Peyer's patch (tissue), 4 donors: ENCODE data around the gene DLGAP1. TPM values are rescaled to one million over a fixed set of nuclear protein-coding genes. Genes with fewer than 3 reads are reported as not detected.

Experiments used
- DNase-seq, 3 donors: peaks; one replicate each; pipeline ENCODE4 v3.0.0-alpha.2; 2017 to 2019
- H3K27ac ChIP-seq, 4 donors: fragments of 200-600 bp; sonication (generic); one replicate each; pipeline ENCODE4 v1.5.1; 2016 to 2019
- H3K27me3 ChIP-seq, 2 donors: fragments of 200-600 bp; sonication (generic); one replicate each; pipeline ENCODE4 v1.5.1; 2019
- H3K36me3 ChIP-seq, 3 donors: fragments of 200-600 bp; sonication (generic); one replicate each; pipeline ENCODE4 v1.5.1; 2016 to 2019
- H3K4me1 ChIP-seq, 4 donors: fragments of 200-600 bp; sonication (generic); one replicate each; pipeline ENCODE4 v1.5.1; 2016 to 2019
- H3K4me3 ChIP-seq, 4 donors: fragments of 200-600 bp; sonication (generic); 1 replicate in 3 of 4; 2 replicates in 1 of 4; pipeline ENCODE4 v1.5.1; 2016 to 2019; ENCODE audit warnings: mild to moderate bottlenecking in 1 of 4
- H3K9me3 ChIP-seq, 4 donors: fragments of 200-600 bp; sonication (generic); one replicate each; pipeline ENCODE4 v1.5.1; 2016 to 2019; ENCODE audit warnings: mild to moderate bottlenecking in 1 of 4
- CTCF ChIP-seq, 6 experiments: fragments of 450-650 bp in 4 of 6; fragments of 200-600 bp in 2 of 6; sonication (generic) in 1 of 6; IDR thresholded peaks; one replicate each; pipeline ENCODE4 v1.5.1; 2017 to 2019; ENCODE audit warnings: antibody characterized with exemption in 6 of 6, mild to moderate bottlenecking in 3 of 6, moderate library complexity in 1 of 6
- POLR2A ChIP-seq, 2 donors: fragments of 450-650 bp; IDR thresholded peaks; one replicate each; pipeline ENCODE4 v1.5.1; 2017; ENCODE audit warnings: antibody characterized with exemption in 2 of 2, mild to moderate bottlenecking in 2 of 2, moderate library complexity in 2 of 2
- total RNA-seq, 4 donors: library from RNA; depleted of rRNA; stranded (reverse); fragments of >200 nt; gene quantifications; one replicate each; pipeline ENCODE4 v1.1.0, GENCODE V29; 2016

DLGAP1 gene
- total RNA-seq, 4 donors from 2014 or later, result 0.53 to 4.1 (median 2.1) TPM

DNA sequence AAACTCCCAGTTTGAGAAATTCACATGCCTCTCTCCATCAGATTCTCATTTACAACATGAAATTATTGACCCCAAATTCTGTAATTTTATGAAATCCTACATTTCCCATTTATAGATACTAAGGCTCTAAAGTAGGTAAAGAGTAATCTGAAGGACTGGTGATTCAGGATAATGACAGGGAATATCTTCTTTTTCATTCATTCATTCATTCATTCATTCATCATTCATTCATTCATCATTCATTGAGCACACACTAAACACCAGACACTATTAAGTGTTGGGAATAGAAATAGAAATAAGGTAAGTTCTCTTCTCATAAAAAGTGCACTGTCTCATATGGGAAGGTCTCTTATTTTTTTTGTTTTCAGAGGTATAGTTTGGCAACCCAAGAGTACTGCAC is 888.3 kb downstream of the DLGAP1 start:
- no peak for DNase-seq
- Histone ChIP-seq H3K36me3 (no peaks in the 10 kb centered on the region), H3K9me3 (no peaks in the 10 kb centered on the region), H3K4me1 (no peaks in the 10 kb centered on the region), H3K27me3 (no peaks in the 10 kb centered on the region), H3K4me3 (no peak overlapping the region), H3K27ac (no peak overlapping the region)
- TF ChIP-seq CTCF (IDR thresholded peaks at IDR 0.05) (no peak), POLR2A (IDR thresholded peaks at IDR 0.05) (no peak)

- H3K27ac ChIP-seq, result no peak overlapping the region
- no peaks in the 10 kb centered on the region for H3K9me3 ChIP-seq
- no peaks in the 10 kb centered on the region for H3K27me3 ChIP-seq
- H3K4me3 ChIP-seq, result no peak overlapping the region
- no peaks in the 10 kb centered on the region for H3K4me1 ChIP-seq
- no peak for DNase-seq
- H3K36me3 ChIP-seq, result no peaks in the 10 kb centered on the region
- no peak for TF ChIP-seq CTCF (IDR thresholded peaks at IDR 0.05)
- TF ChIP-seq POLR2A (IDR thresholded peaks at IDR 0.05), result no peak
Observed at GRCh38 chr18:3560755-3561154, 894.4 kb downstream of the DLGAP1 start.

DNA sequence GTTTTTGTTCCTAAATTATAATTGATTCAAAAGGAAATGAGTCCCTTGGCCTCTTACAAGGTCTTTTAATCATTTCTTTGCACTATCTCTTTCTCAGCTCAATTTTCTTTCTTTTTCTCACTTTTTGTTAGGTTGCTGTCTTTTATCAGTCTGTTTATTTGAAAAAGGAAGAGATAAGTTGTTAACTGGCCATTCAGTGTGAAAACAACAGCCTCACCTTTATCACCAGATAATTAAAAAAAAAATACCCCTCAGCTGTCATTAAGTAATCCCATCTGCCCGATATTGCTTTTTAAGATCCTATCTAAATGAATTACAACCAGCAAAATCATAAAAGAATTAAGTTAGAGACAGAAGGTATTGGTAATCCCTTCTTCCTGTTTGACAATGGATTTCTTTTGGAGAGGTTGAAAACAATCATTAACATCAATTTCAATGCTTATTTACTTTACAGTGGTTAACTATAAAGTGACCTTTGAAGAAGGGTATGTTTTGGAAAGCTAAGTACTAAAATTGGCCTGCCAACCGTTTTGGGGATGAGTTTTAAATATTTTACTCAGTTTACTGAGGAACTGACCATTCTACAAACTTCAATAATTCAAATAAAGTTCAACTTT is 900.2 kb downstream of the DLGAP1 start:
- Histone ChIP-seq H3K4me1 (no peaks in the 10 kb centered on the region), H3K36me3 (no peaks in the 10 kb centered on the region), H3K9me3 (no peaks in the 10 kb centered on the region), H3K27me3 (no peaks in the 10 kb centered on the region), H3K4me3 (no peak overlapping the region), H3K27ac (no peak overlapping the region)
- DNase-seq, result no peak
- no peak for TF ChIP-seq POLR2A (IDR thresholded peaks at IDR 0.05)
- no peak for TF ChIP-seq CTCF (IDR thresholded peaks at IDR 0.05)

- Histone ChIP-seq H3K27me3 (no peaks in the 10 kb centered on the region), H3K36me3 (no peaks in the 10 kb centered on the region), H3K4me3 (no peak overlapping the region), H3K27ac (no peak overlapping the region), H3K4me1 (no peaks in the 10 kb centered on the region), H3K9me3 (no peaks in the 10 kb centered on the region)
- no peak for DNase-seq
- TF ChIP-seq CTCF (IDR thresholded peaks at IDR 0.05) (no peak), POLR2A (IDR thresholded peaks at IDR 0.05) (no peak)
Observed at GRCh38 chr18:3554091-3554601, 901.0 kb downstream of the DLGAP1 start.

- no peaks in the 10 kb centered on the region for H3K9me3 ChIP-seq
- H3K27me3 ChIP-seq, result no peaks in the 10 kb centered on the region
- no peak overlapping the region for H3K27ac ChIP-seq
- H3K4me1 ChIP-seq, result no peaks in the 10 kb centered on the region
- no peak for TF ChIP-seq CTCF (IDR thresholded peaks at IDR 0.05)
- TF ChIP-seq POLR2A (IDR thresholded peaks at IDR 0.05), result no peak
- no peak overlapping the region for H3K4me3 ChIP-seq
- no peak for DNase-seq
- H3K36me3 ChIP-seq, result no peaks in the 10 kb centered on the region
Observed at GRCh38 chr18:3552305-3552704, 902.8 kb downstream of the DLGAP1 start.
